Measurements from ENCODE around the gene AFF1. TPM values are rescaled to one million over a fixed set of nuclear protein-coding genes. Genes with fewer than 3 reads are reported as not detected.

AFF1 gene
- total and polyA plus RNA-seq, 4 donors = 7.2 to 42.8 (median 21.5) TPM

GRCh38 chr4:87129681-87130080, 194.9 kb downstream of the AFF1 start (continued):
- no peak for TF ChIP-seq REST (IDR thresholded peaks at IDR 0.05)
- TF ChIP-seq ATF3 (IDR thresholded peaks at IDR 0.05) = no peak

GRCh38 chr4:87130985-87131703, 196.3 kb downstream of the AFF1 start:
- 98% methylated on average over 7 of the region's 7 CpGs for WGBS
- Histone ChIP-seq H3K4me1 (ENCODE audit: control insufficient read depth in 4 of 4, insufficient read depth in 4 of 4, low read length in 3 of 4) (no peaks in the 10 kb centered on the region), H3K9ac (ENCODE audit: low read depth in 1 of 2, low read length in 2 of 2) (no peak overlapping the region), H3K27ac (ENCODE audit: low read depth in 1 of 2, low read length in 2 of 2) (no peak overlapping the region), H3K36me3 (ENCODE audit: control insufficient read depth in 4 of 4, insufficient read depth in 3 of 4, low read depth in 1 of 4, low read length in 3 of 4) (peaks cover 16 to 77% (median 70%) of the 10 kb centered on the region in 4 donors), H3K27me3 (ENCODE audit: control insufficient read depth in 4 of 4, insufficient read depth in 4 of 4, low read length in 3 of 4) (no peaks in the 10 kb centered on the region), H3K4me3 (ENCODE audit: low read depth in 1 of 3, low read length in 3 of 3) (no peak overlapping the region), H3K9me3 (ENCODE audit: control insufficient read depth in 4 of 4, low read length in 3 of 4) (no peaks in the 10 kb centered on the region)
- no peak for DNase-seq (ENCODE audit: low spot score)
- no peak for TF ChIP-seq REST (IDR thresholded peaks at IDR 0.05)
- no peak for TF ChIP-seq CTCF (IDR thresholded peaks at IDR 0.05; ENCODE audit: low read depth, low read length, missing input control)
- TF ChIP-seq ZBTB33 (IDR thresholded peaks at IDR 0.05) = no peak
- no peak for TF ChIP-seq FOXA1 (IDR thresholded peaks at IDR 0.05)
- no peak for TF ChIP-seq MAX (IDR thresholded peaks at IDR 0.05)
- TF ChIP-seq NR2F2 (IDR thresholded peaks at IDR 0.05) = no peak

Data from liver (tissue), 9 donors.